GM19452 (cell line): ENCODE data around the gene LTA4H.

Experiments used
- ATAC-seq: cut with Tn5 transposase; IDR thresholded peaks from one replicate; pipeline ENCODE4 v1.9.1; 2021; ENCODE audit not compliant: unreplicated experiment

LTA4H gene

GRCh38 chr12:95966287-95966870 is 69.0 kb downstream of the LTA4H start:
- ATAC-seq, result no peak

GRCh38 chr12:95963096-95963495 is 72.3 kb downstream of the LTA4H start:
- no peak for ATAC-seq

- no peak for ATAC-seq
Measured at GRCh38 chr12:95962222-95962621, 73.2 kb downstream of the LTA4H start.

- no peak for ATAC-seq
Measured at GRCh38 chr12:95960241-95960640, 75.1 kb downstream of the LTA4H start.

GRCh38 chr12:95959107-95959506 is 76.3 kb downstream of the LTA4H start:
- ATAC-seq, result no peak

- ATAC-seq, result no peak
Measured at GRCh38 chr12:95956557-95957145, 78.7 kb downstream of the LTA4H start.

- no peak for ATAC-seq
Measured at GRCh38 chr12:95955549-95956159, 79.7 kb downstream of the LTA4H start.

GRCh38 chr12:95953000-95953399 is 82.4 kb downstream of the LTA4H start:
- ATAC-seq, result no peak

- no peak for ATAC-seq
Measured at GRCh38 chr12:95951515-95951914, 83.9 kb downstream of the LTA4H start.
